CD4-positive, alpha-beta T cell (primary cell): Measurements from ENCODE around the gene GAS6. TPM values are rescaled to one million over a fixed set of nuclear protein-coding genes. Genes with fewer than 3 reads are reported as not detected.

Experiments used
- ATAC-seq: fragments of 200-7000 bp; cut with Tn5 transposase; one replicate; pipeline ENCODE4 v1.10.0; 2022; ENCODE audit warnings: mild to moderate bottlenecking; ENCODE audit not compliant: poor library complexity
- CTCF ChIA-PET: fragments of 350-600 bp; sonication (Branson Sonifier 250); formaldehyde crosslinking; loops from one replicate; lab custom pipeline; 2021; ENCODE audit warnings: antibody characterized with exemption, inconsistent platforms; lab: Charles Lee
- POLR2A ChIA-PET: fragments of 350-600 bp; sonication (Branson Sonifier 250); formaldehyde crosslinking; loops from one replicate; lab custom pipeline; 2021; ENCODE audit warnings: antibody characterized with exemption, inconsistent platforms; lab: Charles Lee
- DNase-seq, 14 experiments: peaks; one replicate each; pipeline ENCODE4 v3.0.0-alpha.2; 2013 to 2020; ENCODE audit warnings: mixed read lengths in 2 of 14
- H3K27ac ChIP-seq, 2 donors: one replicate each; pipeline versions ENCODE4 v1.5.1 to v1.7.0; 2013; ENCODE audit warnings: low read length in 2 of 2, low read depth in 1 of 2, mild to moderate bottlenecking in 1 of 2
- H3K27me3 ChIP-seq, 2 experiments: 1 replicate in 1 of 2; 2 replicates in 1 of 2; pipeline versions ENCODE4 v1.6.1 to v1.7.0; 2013; ENCODE audit warnings: low read length in 2 of 2, control low read depth in 1 of 2, mild to moderate bottlenecking in 1 of 2, moderate library complexity in 1 of 2; ENCODE audit not compliant: insufficient read depth in 2 of 2, control insufficient read depth in 1 of 2
- H3K36me3 ChIP-seq: one replicate; pipeline ENCODE4 v1.6.1; 2013; ENCODE audit warnings: low read length, control low read depth; ENCODE audit not compliant: insufficient read depth
- H3K4me1 ChIP-seq: one replicate; pipeline ENCODE4 v1.6.1; 2013; ENCODE audit warnings: low read length, control low read depth; ENCODE audit not compliant: insufficient read depth
- H3K4me3 ChIP-seq: one replicate; pipeline ENCODE4 v1.5.1; 2013; ENCODE audit warnings: mild to moderate bottlenecking, low read length, moderate library complexity
- H3K9me3 ChIP-seq, 2 experiments: 1 replicate in 1 of 2; 2 replicates in 1 of 2; pipeline versions ENCODE4 v1.6.1 to v1.7.0; 2013; ENCODE audit warnings: low read length in 2 of 2, mild to moderate bottlenecking in 2 of 2, control low read depth in 1 of 2, moderate library complexity in 1 of 2; ENCODE audit not compliant: control insufficient read depth in 1 of 2, insufficient read depth in 1 of 2
- H3K27ac Mint-ChIP-seq: one replicate; pipeline ENCODE4 v1.8.0; 2020; ENCODE audit warnings: mixed read lengths
- H3K27me3 Mint-ChIP-seq: one replicate; pipeline ENCODE4 v1.8.0; 2021; ENCODE audit warnings: mixed read lengths
- H3K36me3 Mint-ChIP-seq: one replicate; pipeline ENCODE4 v1.8.0; 2021; ENCODE audit warnings: low read depth, mixed read lengths
- H3K4me1 Mint-ChIP-seq: one replicate; pipeline ENCODE4 v1.8.0; 2021; ENCODE audit warnings: low read depth, mixed read lengths
- H3K4me3 Mint-ChIP-seq: one replicate; pipeline ENCODE4 v1.8.0; 2020; ENCODE audit warnings: mild to moderate bottlenecking, mixed read lengths
- H3K9me3 Mint-ChIP-seq: one replicate; pipeline ENCODE4 v1.8.0; 2020; ENCODE audit warnings: mixed read lengths
- intact Hi-C, 2 experiments: fragments of 100-400 bp; cut with DNase I in 1 of 2; cut with micrococcal nuclease in 1 of 2; formaldehyde crosslinking; loops; one replicate each; pipeline versions ENCODE4 v1.15.1 to v1.9.0; 2023 to 2025; cut with DNase I, micrococcal nuclease
- total RNA-seq, 174 experiments: library from RNA in 2 of 174; stranded (reverse) in 2 of 174; gene quantifications; one replicate each; pipeline ENCODE4 v1.2.3 and lab custom pipeline; 2021 to 2026
- TF ChIP-seq, protein P1 (sequence below): fragments of 200-600 bp; IDR thresholded peaks from one replicate; pipeline ENCODE4 v1.8.0; 2022; ENCODE audit warnings: antibody characterized with exemption, mild to moderate bottlenecking

Gene GAS6
- total RNA-seq, 2 experiments from 2014 or later: 0.52 to 1.0 TPM

DNA sequence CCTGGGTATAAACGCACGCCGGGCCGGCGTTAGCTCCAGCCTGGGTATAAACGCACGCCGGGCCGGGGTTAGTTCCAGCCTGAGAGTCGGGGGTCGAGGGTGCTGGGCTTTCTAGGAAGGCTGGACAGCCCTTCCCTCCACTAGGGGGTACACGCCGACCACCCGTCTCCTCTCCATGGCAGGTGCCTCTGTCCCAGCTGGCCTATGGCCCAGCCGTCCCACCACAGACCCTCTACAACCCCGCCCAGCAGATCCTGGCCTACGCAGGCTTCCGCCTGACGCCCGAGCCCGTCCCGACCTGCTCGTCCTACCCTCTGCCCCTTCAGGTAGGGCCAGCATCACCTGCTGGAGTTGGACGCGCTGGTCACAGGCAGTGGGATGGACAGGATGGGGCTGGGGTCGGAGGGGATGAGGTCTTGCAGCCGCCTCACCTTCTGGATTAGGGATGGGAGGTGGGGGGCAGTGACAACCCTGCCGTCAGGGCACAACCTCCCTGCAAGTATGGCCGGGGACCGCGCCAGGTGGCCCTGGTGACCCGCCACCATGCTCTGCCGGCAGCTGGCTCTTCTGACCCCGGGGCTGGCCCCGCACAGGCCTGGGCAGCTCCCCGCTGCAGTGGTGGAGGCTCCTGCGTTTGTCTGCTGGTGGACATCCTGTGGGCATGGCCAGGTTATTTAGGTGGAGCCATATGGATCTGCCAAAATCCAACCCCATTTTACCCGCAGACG lies 59.0 kb downstream of the GAS6 start:
- no peaks in the 10 kb centered on the region for H3K4me1 ChIP-seq
- no peaks in the 10 kb centered on the region for H3K36me3 ChIP-seq
- Mint-ChIP-seq H3K27me3 (no peaks in the 10 kb centered on the region), H3K9me3 (no peaks in the 10 kb centered on the region), H3K4me3 (no peak overlapping the region), H3K4me1 (no peaks in the 10 kb centered on the region), H3K27ac (no peak overlapping the region), H3K36me3 (no peaks in the 10 kb centered on the region)
- H3K27me3 ChIP-seq: no peaks in the 10 kb centered on the region
- ATAC-seq (no peak), DNase-seq (no peak)
- peaks cover 14 to 27% of the 10 kb centered on the region in 2 experiments for H3K9me3 ChIP-seq
- H3K4me3 ChIP-seq: no peak overlapping the region
- ChIA-PET CTCF (no interaction called here), POLR2A (no interaction called here)
- no peak overlapping the region for H3K27ac ChIP-seq
- intact Hi-C loops: no loop called here
- TF ChIP-seq, protein P1, sequence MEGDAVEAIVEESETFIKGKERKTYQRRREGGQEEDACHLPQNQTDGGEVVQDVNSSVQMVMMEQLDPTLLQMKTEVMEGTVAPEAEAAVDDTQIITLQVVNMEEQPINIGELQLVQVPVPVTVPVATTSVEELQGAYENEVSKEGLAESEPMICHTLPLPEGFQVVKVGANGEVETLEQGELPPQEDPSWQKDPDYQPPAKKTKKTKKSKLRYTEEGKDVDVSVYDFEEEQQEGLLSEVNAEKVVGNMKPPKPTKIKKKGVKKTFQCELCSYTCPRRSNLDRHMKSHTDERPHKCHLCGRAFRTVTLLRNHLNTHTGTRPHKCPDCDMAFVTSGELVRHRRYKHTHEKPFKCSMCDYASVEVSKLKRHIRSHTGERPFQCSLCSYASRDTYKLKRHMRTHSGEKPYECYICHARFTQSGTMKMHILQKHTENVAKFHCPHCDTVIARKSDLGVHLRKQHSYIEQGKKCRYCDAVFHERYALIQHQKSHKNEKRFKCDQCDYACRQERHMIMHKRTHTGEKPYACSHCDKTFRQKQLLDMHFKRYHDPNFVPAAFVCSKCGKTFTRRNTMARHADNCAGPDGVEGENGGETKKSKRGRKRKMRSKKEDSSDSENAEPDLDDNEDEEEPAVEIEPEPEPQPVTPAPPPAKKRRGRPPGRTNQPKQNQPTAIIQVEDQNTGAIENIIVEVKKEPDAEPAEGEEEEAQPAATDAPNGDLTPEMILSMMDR: no peak

DNA sequence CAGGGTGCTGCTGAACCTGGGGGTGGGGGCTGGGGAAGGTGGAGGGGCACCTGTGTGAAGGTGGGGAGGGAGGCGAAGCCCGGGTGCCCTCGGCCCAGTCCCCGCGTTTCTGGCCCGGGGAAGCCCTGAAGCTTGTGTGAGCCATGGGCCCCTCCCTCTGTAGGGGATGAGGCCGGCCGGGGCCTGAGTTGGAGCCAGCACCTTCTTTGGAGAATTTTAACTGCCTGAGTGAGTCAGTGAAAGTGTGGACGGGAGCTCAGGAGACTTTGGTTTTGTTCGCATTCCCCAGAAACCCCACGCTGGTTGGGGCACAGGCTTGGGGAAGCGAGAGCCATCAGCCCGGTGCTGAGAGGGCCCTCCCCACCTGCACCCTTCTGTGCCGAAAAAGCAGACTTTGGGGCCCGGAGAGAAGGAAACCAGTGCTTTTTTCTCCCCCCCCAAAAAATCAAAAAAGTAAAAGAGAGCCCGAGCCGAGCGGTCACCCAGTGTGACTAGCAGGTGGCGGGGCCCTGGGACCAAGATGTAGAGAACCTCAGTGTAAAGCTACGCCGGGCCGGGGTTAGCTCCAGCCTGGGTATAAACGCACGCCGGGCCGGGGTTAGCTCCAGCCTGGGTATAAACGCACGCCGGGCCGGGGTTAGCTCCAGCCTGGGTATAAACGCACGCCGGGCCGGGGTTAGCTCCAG lies 59.7 kb downstream of the GAS6 start:
- TF ChIP-seq, protein P1: no peak
- no peaks in the 10 kb centered on the region for H3K27me3 Mint-ChIP-seq
- H3K9me3 Mint-ChIP-seq: no peaks in the 10 kb centered on the region
- POLR2A ChIA-PET: no interaction called here
- CTCF ChIA-PET: no interaction called here
- Histone ChIP-seq H3K27me3 (no peaks in the 10 kb centered on the region), H3K36me3 (no peaks in the 10 kb centered on the region), H3K9me3 (peaks cover 9 to 24% of the 10 kb centered on the region in 2 experiments), H3K4me1 (no peaks in the 10 kb centered on the region), H3K4me3 (no peak overlapping the region), H3K27ac (no peak overlapping the region)
- DNase-seq (no peak), ATAC-seq (no peak)
- H3K4me1 Mint-ChIP-seq: no peaks in the 10 kb centered on the region
- no peak overlapping the region for H3K4me3 Mint-ChIP-seq
- H3K36me3 Mint-ChIP-seq: no peaks in the 10 kb centered on the region
- intact Hi-C loops: no loop called here
- no peak overlapping the region for H3K27ac Mint-ChIP-seq

DNA sequence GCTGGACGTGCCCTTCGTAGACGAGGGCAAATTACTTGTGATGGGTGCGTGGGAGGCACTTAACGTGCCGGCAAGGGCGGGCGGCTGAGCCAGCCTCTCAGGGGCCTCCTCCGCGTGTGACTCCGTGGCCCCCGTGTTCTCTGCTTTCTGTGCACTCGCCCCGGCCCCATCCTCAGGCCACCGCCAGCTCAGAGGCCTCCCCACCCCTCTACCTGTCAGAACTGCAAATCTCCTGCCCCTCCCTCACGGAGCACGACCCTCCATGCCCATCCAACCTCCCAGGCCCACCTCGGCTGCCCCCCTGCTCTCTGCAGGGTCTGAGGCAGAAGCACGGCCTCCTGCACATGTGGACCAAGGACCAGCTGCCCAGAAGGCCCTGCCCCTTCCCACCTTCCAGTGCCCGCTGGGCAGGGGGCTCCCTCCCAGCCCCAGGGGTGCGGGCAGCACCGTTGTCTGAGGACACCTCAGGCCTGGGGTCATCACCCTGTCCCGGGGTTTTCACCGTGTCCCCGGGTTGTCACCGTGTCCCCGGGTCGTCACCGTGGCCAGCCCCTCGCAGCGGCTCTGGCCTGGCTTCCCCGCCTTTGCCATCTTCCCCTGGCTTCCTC lies 60.4 kb downstream of the GAS6 start:
- H3K4me1 Mint-ChIP-seq: no peaks in the 10 kb centered on the region
- no peaks in the 10 kb centered on the region for H3K36me3 ChIP-seq
- H3K9me3 Mint-ChIP-seq: no peaks in the 10 kb centered on the region
- no peak overlapping the region for H3K4me3 Mint-ChIP-seq
- intact Hi-C loops: no loop called here
- no peaks in the 10 kb centered on the region for H3K27me3 ChIP-seq
- DNase-seq (no peak), ATAC-seq (no peak)
- peaks cover 4 to 24% of the 10 kb centered on the region in 2 experiments for H3K9me3 ChIP-seq
- no peak overlapping the region for H3K27ac ChIP-seq
- TF ChIP-seq, protein P1: no peak
- H3K4me3 ChIP-seq: no peak overlapping the region
- no peaks in the 10 kb centered on the region for H3K27me3 Mint-ChIP-seq
- H3K27ac Mint-ChIP-seq: no peak overlapping the region
- ChIA-PET POLR2A (no interaction called here), CTCF (no interaction called here)
- no peaks in the 10 kb centered on the region for H3K36me3 Mint-ChIP-seq
- H3K4me1 ChIP-seq: no peaks in the 10 kb centered on the region
